Right cardiac atrium (tissue), 5 donors: Measurements from ENCODE around the gene YPEL4. TPM values are rescaled to one million over a fixed set of nuclear protein-coding genes. Genes with fewer than 3 reads are reported as not detected.

Source experiments
- ATAC-seq, 2 donors: fragments of 200-7000 bp; cut with Tn5 transposase; one replicate each; pipeline versions ENCODE4 v1.8.0 to v1.9.1; 2020; ENCODE audit warnings: moderate library complexity in 2 of 2, mild to moderate bottlenecking in 1 of 2
- DNase-seq, 3 donors: peaks; one replicate each; pipeline ENCODE4 v3.0.0-alpha.2; 2020
- H3K27ac ChIP-seq: one replicate; pipeline ENCODE4 v1.5.1; 2013; ENCODE audit warnings: mild to moderate bottlenecking, low read length, control low read depth, moderate library complexity
- H3K27me3 ChIP-seq: one replicate; pipeline ENCODE4 v1.6.1; 2013; ENCODE audit not compliant: control insufficient read depth, insufficient read depth
- H3K4me1 ChIP-seq: one replicate; pipeline ENCODE4 v1.6.1; 2013; ENCODE audit warnings: low read length; ENCODE audit not compliant: control insufficient read depth, insufficient read depth
- H3K4me3 ChIP-seq: one replicate; pipeline ENCODE4 v1.5.1; 2013; ENCODE audit warnings: low read length, control low read depth
- H3K9me3 ChIP-seq: one replicate; pipeline ENCODE4 v1.6.1; 2013; ENCODE audit warnings: low read length; ENCODE audit not compliant: control insufficient read depth
- WGBS: extraction: QIAGEN DNeasy Blood & Tissue Kit; methylation state at CpG from one replicate; pipeline ENCODE4 v1.1.7; 2013; 5-methylcytosine and 5-hydroxymethylcytosine counted together
- intact Hi-C, 4 donors: fragments of 100-400 bp; cut with DNase I; formaldehyde crosslinking; loops; one replicate each; pipeline versions ENCODE4 v1.11.0 to v1.14.0; 2022 to 2023
- polyA plus RNA-seq: library from polyadenylated mRNA; stranded (reverse); fragments of 200-250 nt; gene quantifications from one replicate; pipeline ENCODE4 v1.2.3, GENCODE V29; 2013
- total RNA-seq, 4 donors: library from RNA; stranded (reverse); fragmentation: NEBNext Ultra II Directional; extraction: Animal tissue kit (Norgen Biotek cat#: 25700); gene quantifications; one replicate each; pipeline ENCODE4 v1.2.1, GENCODE V29; 2021
- donor health status: healthy with polysubstance abuse.
- donor health status: DM: no; HTN: yes; CAD: no.
- donor health status: DM: no; HTN: no; CAD: no.
- donor health status: DM: no; HTN: yes; CAD: no; lungs with severe emphysema.
- donor health status: DM: yes; HTN: yes; CAD: no.

The YPEL4 gene
- total and polyA plus RNA-seq, 5 donors: 0.33 to 1.5 (median 0.65) TPM

GRCh38 chr11:57630171-57630570 lies 19.5 kb downstream of the YPEL4 start:
- no peak overlapping the region for H3K4me3 ChIP-seq
- H3K4me1 ChIP-seq: no peaks in the 10 kb centered on the region
- no peaks in the 10 kb centered on the region for H3K9me3 ChIP-seq
- DNase-seq: no peak
- WGBS: 55% methylated on average over 2 of the region's 2 CpGs
- H3K27ac ChIP-seq: no peak overlapping the region
- H3K27me3 ChIP-seq: no peaks in the 10 kb centered on the region
- ATAC-seq: no peak
- intact Hi-C loops: no loop called here

GRCh38 chr11:57626895-57627294 lies 22.8 kb downstream of the YPEL4 start:
- Histone ChIP-seq H3K4me1 (no peaks in the 10 kb centered on the region), H3K27me3 (no peaks in the 10 kb centered on the region), H3K27ac (no peak overlapping the region), H3K9me3 (no peaks in the 10 kb centered on the region), H3K4me3 (no peak overlapping the region)
- intact Hi-C loops: no loop called here
- DNase-seq (no peak), ATAC-seq (no peak)
- 80% methylated on average over 1 of the region's 1 CpG for WGBS

- DNase-seq: no peak
- no peak for ATAC-seq
- H3K4me3 ChIP-seq: no peak overlapping the region
- WGBS: 89% methylated on average over 2 of the region's 2 CpGs
- intact Hi-C loops: no loop called here
- no peaks in the 10 kb centered on the region for H3K9me3 ChIP-seq
- no peak overlapping the region for H3K27ac ChIP-seq
- no peaks in the 10 kb centered on the region for H3K27me3 ChIP-seq
- no peaks in the 10 kb centered on the region for H3K4me1 ChIP-seq
These were observed 24.8 kb downstream of the YPEL4 start for GRCh38 chr11:57624864-57625263.

- ATAC-seq (no peak), DNase-seq (no peak)
- intact Hi-C loops: no loop called here
- no peaks in the 10 kb centered on the region for H3K4me1 ChIP-seq
- H3K27ac ChIP-seq: no peak overlapping the region
- H3K27me3 ChIP-seq: no peaks in the 10 kb centered on the region
- no peak overlapping the region for H3K4me3 ChIP-seq
- no peaks in the 10 kb centered on the region for H3K9me3 ChIP-seq
- WGBS: 43% methylated on average over 3 of the region's 3 CpGs
These were observed 27.4 kb downstream of the YPEL4 start for GRCh38 chr11:57622263-57622662.

GRCh38 chr11:57620467-57620866 lies 29.2 kb downstream of the YPEL4 start:
- intact Hi-C loops: no loop called here
- no peak for ATAC-seq

GRCh38 chr11:57619331-57619730 lies 30.4 kb downstream of the YPEL4 start:
- Histone ChIP-seq H3K4me3 (no peak overlapping the region), H3K4me1 (no peaks in the 10 kb centered on the region), H3K27ac (no peak overlapping the region), H3K27me3 (no peaks in the 10 kb centered on the region), H3K9me3 (no peaks in the 10 kb centered on the region)
- intact Hi-C loops: no loop called here
- ATAC-seq (no peak), DNase-seq (no peak)
- 91% methylated on average over 2 of the region's 2 CpGs for WGBS

More at GRCh38 chr11:57620467-57620866, 29.2 kb downstream of the YPEL4 start:
- Histone ChIP-seq H3K4me1 (no peaks in the 10 kb centered on the region), H3K27ac (no peak overlapping the region), H3K9me3 (no peaks in the 10 kb centered on the region), H3K27me3 (no peaks in the 10 kb centered on the region), H3K4me3 (no peak overlapping the region)
- DNase-seq: no peak

- 80% methylated on average over 2 of the region's 2 CpGs for WGBS
- no peaks in the 10 kb centered on the region for H3K27me3 ChIP-seq
- H3K27ac ChIP-seq: no peak overlapping the region
- ATAC-seq (no peak), DNase-seq (no peak)
- no peaks in the 10 kb centered on the region for H3K4me1 ChIP-seq
- H3K4me3 ChIP-seq: no peak overlapping the region
- H3K9me3 ChIP-seq: no peaks in the 10 kb centered on the region
- intact Hi-C loops: no loop called here
These were observed 31.3 kb downstream of the YPEL4 start for GRCh38 chr11:57618438-57618837.

GRCh38 chr11:57616595-57616994 lies 33.1 kb downstream of the YPEL4 start:
- intact Hi-C loops: no loop called here
- Histone ChIP-seq H3K27ac (no peak overlapping the region), H3K4me1 (no peaks in the 10 kb centered on the region), H3K4me3 (no peak overlapping the region), H3K27me3 (no peaks in the 10 kb centered on the region), H3K9me3 (no peaks in the 10 kb centered on the region)
- 59% methylated on average over 3 of the region's 3 CpGs for WGBS
- DNase-seq (no peak), ATAC-seq (no peak)

GRCh38 chr11:57615308-57615707 lies 34.4 kb downstream of the YPEL4 start:
- Histone ChIP-seq H3K4me3 (no peak overlapping the region), H3K9me3 (no peaks in the 10 kb centered on the region), H3K4me1 (no peaks in the 10 kb centered on the region), H3K27ac (no peak overlapping the region), H3K27me3 (no peaks in the 10 kb centered on the region)
- ATAC-seq: no peak
- intact Hi-C loops: no loop called here
- DNase-seq: no peak
- 74% methylated on average over 1 of the region's 1 CpG for WGBS

GRCh38 chr11:57614234-57614772 lies 35.4 kb downstream of the YPEL4 start:
- no peak for DNase-seq
- 78% methylated on average over 10 of the region's 10 CpGs for WGBS

GRCh38 chr11:57610170-57610569 lies 39.5 kb downstream of the YPEL4 start:
- Histone ChIP-seq H3K9me3 (no peaks in the 10 kb centered on the region), H3K27me3 (no peaks in the 10 kb centered on the region), H3K27ac (no peak overlapping the region), H3K4me3 (no peak overlapping the region), H3K4me1 (no peaks in the 10 kb centered on the region)
- intact Hi-C loops: no loop called here
- DNase-seq: no peak
- 94% methylated on average over 4 of the region's 4 CpGs for WGBS
- ATAC-seq: no peak

More at GRCh38 chr11:57614234-57614772, 35.4 kb downstream of the YPEL4 start:
- intact Hi-C loops: no loop called here
- no peaks in the 10 kb centered on the region for H3K27me3 ChIP-seq
- no peaks in the 10 kb centered on the region for H3K4me1 ChIP-seq
- no peak for ATAC-seq
- H3K4me3 ChIP-seq: no peak overlapping the region
- no peak overlapping the region for H3K27ac ChIP-seq
- no peaks in the 10 kb centered on the region for H3K9me3 ChIP-seq

- H3K27me3 ChIP-seq: no peaks in the 10 kb centered on the region
- ATAC-seq (no peak), DNase-seq (no peak)
- H3K4me1 ChIP-seq: no peaks in the 10 kb centered on the region
- 88% methylated on average over 5 of the region's 5 CpGs for WGBS
- H3K9me3 ChIP-seq: no peaks in the 10 kb centered on the region
- intact Hi-C loops: no loop called here
- H3K4me3 ChIP-seq: no peak overlapping the region
- no peak overlapping the region for H3K27ac ChIP-seq
These were observed 44.7 kb downstream of the YPEL4 start for GRCh38 chr11:57605028-57605420.
